AML-193 (cell line): ENCODE results near the gene P2RY8.
A peak's percentile ranks its signal among the peaks of the same experiment; 100 is the strongest.
"Not testable (repeated sequence)": the region's sequence is repeated elsewhere in the genome, so short reads cannot be mapped to it uniquely, and the experiment has no call there.

Experiments used
- DNase-seq, 2 experiments: peaks; one replicate each; lab custom pipeline; 2025; lab: John Stamatoyannopoulos, UW

P2RY8 gene

GRCh38 chrX:1537031-1537715 is at the start of gene P2RY8:
Gene P2RY8 (minus strand): TSS chrX:1537185. CDS start chrX:1466558, 70,627 bp downstream.
- DNase-seq: peak; percentile 82 to 84

DNA sequence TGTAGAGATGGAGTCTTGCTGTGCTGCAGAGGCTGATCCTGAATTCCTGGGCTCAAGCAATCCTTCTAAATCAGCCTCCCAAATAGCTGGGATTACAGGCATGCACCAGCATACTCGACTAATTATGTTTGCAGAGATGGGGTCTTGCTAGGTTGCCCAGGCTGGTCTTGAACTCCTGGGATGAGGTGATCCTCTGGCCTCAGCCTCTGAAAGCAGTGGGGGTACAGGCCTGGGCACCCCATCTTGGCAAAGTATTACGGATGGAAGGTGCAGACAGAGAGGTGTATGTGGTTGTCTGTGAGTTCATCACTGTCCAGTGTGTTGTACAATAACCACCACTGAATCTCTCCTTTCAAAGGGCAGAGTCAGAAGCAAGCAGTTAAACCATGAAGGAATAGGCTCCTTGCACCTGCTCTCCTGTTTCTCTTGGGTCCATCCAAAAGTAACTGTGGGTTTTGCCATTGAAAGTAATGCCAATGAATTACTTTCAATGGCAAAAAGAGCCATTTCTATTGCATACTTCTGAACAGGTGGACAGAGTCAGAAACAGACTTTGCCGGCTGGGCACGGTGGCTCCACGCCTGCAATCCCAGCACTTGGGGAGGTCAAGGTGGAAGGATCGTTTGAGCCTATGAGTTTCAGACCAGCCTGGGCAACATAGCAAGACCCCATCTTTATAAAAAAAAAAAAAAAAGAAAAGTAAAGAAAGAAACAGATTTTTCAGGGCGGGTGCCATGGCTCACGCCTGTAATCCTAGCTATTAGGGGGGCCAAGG is 47.4 kb upstream of the P2RY8 start:
- no peak for DNase-seq

DNA sequence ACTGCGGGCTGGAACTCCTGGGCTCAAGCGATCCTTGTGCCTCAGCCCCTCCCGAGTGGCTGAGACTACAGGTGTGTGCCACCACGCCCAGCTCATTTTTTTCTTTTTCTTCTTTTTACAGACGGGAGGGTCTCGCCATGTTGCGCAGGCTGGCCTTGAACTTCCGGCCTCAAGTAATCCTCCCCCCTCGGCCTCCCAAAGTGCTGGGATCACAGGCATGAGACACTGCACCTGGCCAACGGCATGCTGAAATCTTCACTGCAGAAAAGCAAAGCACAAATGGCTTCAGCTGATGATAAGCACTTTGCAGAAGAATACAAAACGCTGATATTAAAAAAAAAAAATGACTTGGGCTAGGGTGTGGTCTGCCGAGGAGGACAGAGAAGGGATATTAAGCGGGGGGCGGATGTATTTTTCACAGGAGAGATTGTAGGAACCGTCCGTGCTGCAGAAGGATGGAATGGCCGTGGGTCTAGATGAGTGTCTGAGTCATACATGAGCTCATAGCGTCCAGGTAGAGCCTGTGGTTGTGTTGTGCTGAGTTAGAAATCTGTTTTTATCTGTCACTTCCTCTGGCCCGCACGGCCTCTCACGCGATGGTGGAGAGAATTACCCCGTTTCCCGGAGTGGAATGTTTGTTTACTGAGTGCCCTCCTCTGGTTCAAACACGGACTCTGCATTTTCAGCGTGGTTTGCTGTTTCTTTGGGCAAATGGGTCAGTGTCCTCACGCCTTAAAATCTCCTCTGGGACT is 45.9 kb upstream of the P2RY8 start:
- peak; percentile 4 to 41 for DNase-seq

DNA sequence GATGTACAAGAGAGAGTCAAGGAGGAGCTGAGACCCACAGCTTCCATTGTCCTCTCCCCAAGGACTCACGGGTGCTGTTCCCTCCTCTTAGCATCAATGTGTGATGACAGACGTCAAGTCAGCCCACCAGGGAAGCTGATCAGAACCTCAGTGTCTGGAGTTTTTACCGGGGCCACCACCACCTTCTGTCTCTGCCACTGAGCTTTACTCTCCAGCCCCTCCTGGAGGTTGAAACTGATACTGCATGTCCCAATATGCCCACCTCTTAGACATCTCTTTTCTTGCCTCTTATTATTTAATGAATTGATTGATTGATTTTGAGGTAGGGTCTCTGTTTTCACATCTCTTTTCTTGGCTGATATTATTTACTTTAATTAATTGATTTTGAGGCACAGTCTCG is 44.1 kb upstream of the P2RY8 start:
- peak; percentile 52 to 71 for DNase-seq

DNA sequence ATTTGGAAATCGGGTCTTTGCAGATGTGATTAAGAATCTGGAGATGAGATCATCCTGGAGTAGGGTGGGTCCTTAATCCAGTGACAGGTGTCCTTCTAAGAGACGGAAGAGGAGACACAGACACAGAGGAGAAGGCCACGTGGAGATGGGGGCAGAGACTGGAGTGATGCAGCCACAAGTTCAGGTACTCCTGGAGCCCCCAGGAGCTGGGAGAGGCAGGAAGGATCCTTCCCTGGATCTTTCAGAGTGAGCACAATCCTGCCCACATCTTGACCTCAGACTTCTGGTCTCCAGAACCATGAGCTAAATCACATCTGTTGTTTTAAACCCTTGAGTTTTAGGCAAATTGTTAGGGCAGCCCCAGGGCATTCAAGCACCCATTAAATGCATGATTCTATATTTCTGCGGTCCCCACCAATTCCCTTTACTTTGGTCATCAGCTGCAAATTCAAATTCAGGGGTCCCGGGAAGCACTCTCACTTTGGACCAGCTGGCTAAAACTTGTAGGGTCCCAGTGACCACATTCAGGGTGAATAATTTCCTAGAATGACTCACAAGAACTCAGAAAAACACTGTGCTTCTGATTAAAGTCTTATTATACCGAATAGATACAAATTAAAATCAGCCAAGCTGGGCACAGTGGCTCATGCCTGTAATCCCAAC is 41.7 kb upstream of the P2RY8 start:
- no peak for DNase-seq

- DNase-seq: no peak
Measured at GRCh38 chrX:1577845-1578244, 40.9 kb upstream of the P2RY8 start.

DNA sequence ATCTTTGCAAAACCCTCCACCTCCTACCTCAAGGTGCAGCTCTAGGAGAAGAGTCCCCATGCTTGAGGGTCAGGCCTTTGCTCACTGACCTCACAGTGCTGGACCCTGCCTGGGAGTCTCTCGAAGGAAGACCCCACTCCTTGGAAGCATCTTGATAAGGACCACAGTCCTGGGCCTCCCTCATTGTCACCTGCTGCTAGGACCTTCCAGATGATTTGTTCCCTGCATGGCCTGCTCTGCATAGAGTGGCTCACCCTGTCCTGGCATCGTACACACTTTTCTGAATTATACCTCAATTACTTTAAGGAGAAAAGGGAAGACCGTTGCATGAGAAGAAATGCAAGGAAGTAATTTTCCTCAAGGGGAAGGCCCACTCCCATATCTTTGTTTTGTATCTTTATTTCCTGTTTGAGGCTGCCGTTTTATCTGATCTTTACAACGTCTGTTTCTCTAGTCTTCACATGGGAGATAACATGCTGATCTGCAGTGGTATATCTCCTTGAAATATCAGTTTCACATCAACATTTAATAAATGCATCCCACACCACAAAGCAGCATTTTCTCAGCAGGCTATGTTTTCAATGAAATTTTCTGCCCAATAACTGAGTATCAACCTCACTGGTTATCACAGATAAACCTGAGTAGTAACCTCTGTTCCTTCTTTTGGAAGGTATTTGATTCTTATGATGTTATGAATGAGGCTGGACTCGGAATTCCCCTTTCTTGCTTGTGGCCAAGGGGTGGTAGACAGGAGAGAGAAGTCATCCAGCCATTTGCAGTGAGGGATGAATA is 39.4 kb upstream of the P2RY8 start:
- no peak for DNase-seq

DNA sequence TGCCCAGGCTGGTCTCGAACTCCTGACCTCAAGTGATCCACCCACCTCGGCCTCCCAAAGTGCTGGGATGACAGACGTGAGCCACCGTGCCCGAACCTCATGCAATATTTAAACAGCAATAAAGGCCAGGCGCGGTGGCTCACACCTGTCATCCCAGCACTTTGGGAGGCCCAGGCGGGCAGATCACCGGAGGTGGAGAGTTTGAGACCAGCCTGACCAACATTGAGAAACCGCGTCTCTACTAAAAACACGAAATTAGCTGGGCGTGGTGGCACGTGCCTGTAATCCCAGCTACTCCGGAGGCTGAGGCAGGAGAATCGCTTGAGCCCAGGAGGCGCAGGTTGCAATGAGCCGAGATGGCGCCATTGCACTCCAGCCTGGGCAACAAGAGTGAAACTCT is 37.2 kb upstream of the P2RY8 start:
- DNase-seq: not testable (repeated sequence)

DNA sequence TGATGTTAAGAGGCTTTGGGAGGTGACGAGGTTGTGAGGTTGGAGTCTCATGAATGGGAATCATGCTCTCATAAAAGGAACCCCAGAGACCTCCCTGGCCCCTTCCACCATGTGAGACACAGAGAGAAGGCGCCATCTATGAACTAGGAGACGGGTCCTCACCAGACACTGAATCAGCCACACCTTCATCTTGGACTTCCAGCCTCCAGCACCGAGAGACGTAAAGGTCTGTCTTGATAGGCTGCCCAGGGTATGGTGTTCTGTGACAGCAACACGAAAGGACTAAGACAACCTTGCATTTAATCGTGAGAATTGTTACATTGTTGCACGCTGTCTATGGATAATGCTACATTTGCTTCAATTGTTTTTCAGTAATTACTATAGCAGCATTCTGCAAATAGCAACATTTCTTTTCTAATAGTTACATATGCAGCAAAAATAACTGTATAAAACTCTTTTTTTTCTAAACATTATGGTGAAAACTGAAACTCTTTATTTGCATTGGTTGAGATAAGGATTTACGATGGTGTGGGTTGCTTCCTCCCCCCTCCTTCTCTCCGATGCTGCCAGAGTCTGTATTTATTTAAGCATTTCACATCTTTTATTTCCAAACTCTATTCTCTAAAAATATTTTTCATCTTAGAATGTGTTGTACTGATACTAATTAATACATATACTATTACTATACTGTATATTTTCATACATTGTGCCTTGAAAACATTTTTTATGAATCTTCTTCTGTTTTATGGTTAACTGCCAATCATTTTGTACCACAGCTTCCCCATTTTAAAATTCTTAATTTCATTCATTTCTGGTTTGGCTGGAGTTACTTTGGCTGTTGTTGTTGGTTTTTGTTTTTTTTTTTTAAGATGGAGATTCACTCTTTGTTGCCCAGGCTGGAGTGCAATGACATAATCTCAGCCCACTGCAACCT is 28.0 kb upstream of the P2RY8 start:
- peak in 1 of 2 experiments; percentile 4 for DNase-seq

DNA sequence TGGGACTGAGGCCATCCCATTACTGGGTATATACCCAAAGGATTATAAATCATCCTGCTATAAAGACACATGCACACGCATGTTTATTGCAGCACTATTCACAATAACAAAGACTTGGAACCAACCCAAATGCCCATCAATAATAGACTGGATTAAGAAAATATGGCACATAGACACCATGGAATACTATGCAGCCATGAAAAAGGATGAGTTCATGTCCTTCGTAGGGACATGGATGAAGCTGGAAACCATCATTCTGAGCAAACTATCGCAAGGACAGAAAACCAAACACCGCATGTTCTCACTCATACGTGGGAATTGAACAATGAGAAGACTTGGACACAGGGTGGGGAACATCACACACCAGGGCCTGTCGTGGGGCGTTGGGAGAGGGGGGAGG is 27.1 kb upstream of the P2RY8 start:
- DNase-seq: not testable (repeated sequence)

- no peak for DNase-seq
Measured at GRCh38 chrX:1561164-1561563, 24.2 kb upstream of the P2RY8 start.

- DNase-seq: no peak
Measured at GRCh38 chrX:1558761-1559468, 21.9 kb upstream of the P2RY8 start.

- DNase-seq: not testable (repeated sequence)
Measured at GRCh38 chrX:1557442-1557841, 20.5 kb upstream of the P2RY8 start.

- DNase-seq: no peak
Measured at GRCh38 chrX:1555370-1555769, 18.4 kb upstream of the P2RY8 start.

GRCh38 chrX:1554469-1555210 is 17.7 kb upstream of the P2RY8 start:
- no peak for DNase-seq

DNA sequence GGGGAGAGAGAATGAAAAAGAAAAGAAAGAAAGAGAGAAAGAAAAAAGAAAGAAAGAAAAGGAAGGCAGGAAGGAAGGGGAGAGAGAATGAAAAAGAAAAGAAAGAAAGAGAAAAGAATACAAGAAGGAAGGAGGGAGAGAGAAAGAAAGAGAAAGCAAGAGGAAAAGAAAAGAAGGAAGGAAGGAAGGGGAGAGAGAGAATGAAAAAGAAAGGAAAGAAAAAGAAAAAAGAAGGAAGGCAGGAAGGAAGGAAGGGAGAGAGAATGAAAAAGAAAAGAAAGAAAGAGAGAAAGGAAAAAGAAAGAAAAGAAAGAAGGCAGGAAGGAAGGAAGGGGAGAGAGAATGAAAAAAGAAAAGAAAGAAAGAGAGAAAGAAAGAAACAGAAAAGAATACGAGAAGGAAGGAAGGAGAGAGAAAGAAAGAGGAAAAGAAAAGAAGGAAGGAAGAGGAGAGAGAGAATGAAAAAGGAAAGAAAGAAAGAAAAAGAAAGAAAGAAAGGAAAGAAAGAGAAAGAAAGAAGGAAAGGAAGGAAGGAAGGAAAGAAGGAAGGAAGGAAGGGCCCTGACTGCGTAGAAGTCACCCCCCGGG is 15.1 kb upstream of the P2RY8 start:
- DNase-seq: no peak

GRCh38 chrX:1546691-1547251 is 9.8 kb upstream of the P2RY8 start:
- no peak for DNase-seq

- no peak for DNase-seq
Measured at GRCh38 chrX:1545776-1546408, 8.9 kb upstream of the P2RY8 start.
